Endothelial cell of umbilical vein (primary cell): Measurements from ENCODE around the gene MRPL14. TPM values are rescaled to one million over a fixed set of nuclear protein-coding genes. Genes with fewer than 3 reads are reported as not detected.

ENCODE experiments used
- BruUV-seq: library from RNA; stranded (reverse); fragments of 400-500 nt; replicated peaks from 2 replicates; lab custom pipeline; 2021; lab: Mats Ljungman, UMichigan
- CTCF ChIA-PET: fragments of 300-600, 350-600 bp; sonication (Branson Sonifier 250); formaldehyde crosslinking; loops from one replicate; lab custom pipeline; 2021; ENCODE audit warnings: antibody characterized with exemption, inconsistent platforms; lab: Charles Lee
- POLR2A ChIA-PET: fragments of 300-600, 350-600 bp; sonication (Branson Sonifier 250); formaldehyde crosslinking; loops from one replicate; lab custom pipeline; 2021; ENCODE audit warnings: antibody characterized with exemption, inconsistent platforms; lab: Charles Lee
- DNase-seq: peaks from one replicate; pipeline ENCODE4 v3.0.0-alpha.2; 2011; ENCODE audit warnings: low read depth, low spot score
- FAIRE-seq: peaks from 2 replicates; lab custom pipeline; 2011; peaks lifted over from hg19 to GRCh38; lab: Jason Lieb, UNC
- H2AFZ ChIP-seq: 2 replicates; pipeline ENCODE4 v1.6.0; 2012; ENCODE audit warnings: low read depth, low read length, control low read depth, inconsistent platforms
- H3K27ac ChIP-seq: 2 replicates; pipeline ENCODE4 v1.5.1; 2011; ENCODE audit warnings: low read depth, mild to moderate bottlenecking, control low read depth, low read length, moderate library complexity; ENCODE audit not compliant: insufficient read depth
- H3K27me3 ChIP-seq, 2 experiments: 2 replicates each; pipeline versions ENCODE4 v1.6.0 to v1.6.1; 2011; ENCODE audit warnings: low read length in 2 of 2, mixed read lengths in 1 of 2; ENCODE audit not compliant: control insufficient read depth in 2 of 2, insufficient read depth in 2 of 2
- H3K36me3 ChIP-seq, 2 experiments: 2 replicates in 1 of 2; 3 replicates in 1 of 2; pipeline ENCODE4 v1.5.1; 2011; ENCODE audit warnings: low read length in 2 of 2, mild to moderate bottlenecking in 1 of 2, moderate library complexity in 1 of 2; ENCODE audit not compliant: control insufficient read depth in 2 of 2, insufficient read depth in 2 of 2; ENCODE audit errors: extremely low read depth in 1 of 2
- H3K4me1 ChIP-seq: 3 replicates; pipeline ENCODE4 v1.5.1; 2011; ENCODE audit warnings: mild to moderate bottlenecking, low read length; ENCODE audit not compliant: control insufficient read depth, insufficient read depth; ENCODE audit errors: extremely low read depth
- H3K4me2 ChIP-seq: 2 replicates; pipeline ENCODE4 v1.6.1; 2011; ENCODE audit warnings: low read length, control low read depth, mixed read lengths; ENCODE audit not compliant: insufficient read depth
- H3K4me3 ChIP-seq, 3 experiments: fragments of 200-600 bp in 1 of 3; sonication (generic), shearing (Covaris generic) in 1 of 3; replicated peaks in 1 of 3; 2 replicates each; pipeline ENCODE4 v1.5.1; 2011 to 2016; ENCODE audit warnings: control low read depth in 3 of 3, low read length in 3 of 3, mild to moderate bottlenecking in 2 of 3, inconsistent platforms in 1 of 3, low read depth in 1 of 3, moderate library complexity in 1 of 3; ENCODE audit not compliant: insufficient read depth in 1 of 3
- H3K79me2 ChIP-seq: 2 replicates; pipeline ENCODE4 v1.6.0; 2012; ENCODE audit warnings: low read length, inconsistent platforms; ENCODE audit not compliant: control insufficient read depth, insufficient read depth
- H3K9ac ChIP-seq: replicated peaks from 2 replicates; pipeline ENCODE3; 2011; ENCODE audit warnings: low read length, control low read depth; ENCODE audit not compliant: insufficient read depth; ENCODE audit errors: extremely low read depth
- H3K9me1 ChIP-seq: replicated peaks from 3 replicates; pipeline ENCODE4 v1.6.0; 2011; ENCODE audit warnings: mild to moderate bottlenecking, low read length; ENCODE audit not compliant: control insufficient read depth, insufficient read depth; ENCODE audit errors: extremely low read depth
- H3K9me3 ChIP-seq: replicated peaks from 2 replicates; pipeline ENCODE4 v1.5.1; 2012; ENCODE audit warnings: low read length, inconsistent platforms; ENCODE audit not compliant: control insufficient read depth, insufficient read depth
- H4K20me1 ChIP-seq: replicated peaks from 2 replicates; pipeline ENCODE3; 2011; ENCODE audit warnings: mild to moderate bottlenecking, low read length; ENCODE audit not compliant: control insufficient read depth, insufficient read depth; ENCODE audit errors: extremely low read depth
- CTCF ChIP-seq, 2 donors: IDR thresholded peaks; 1 replicate in 1 of 2; 2 replicates in 1 of 2; pipeline ENCODE4 v1.5.1; 2011; ENCODE audit warnings: low read length in 2 of 2, mild to moderate bottlenecking in 2 of 2, moderate library complexity in 2 of 2, control low read depth in 1 of 2, inconsistent platforms in 1 of 2, low read depth in 1 of 2; ENCODE audit not compliant: insufficient read depth in 1 of 2; ENCODE audit errors: extremely low read depth in 1 of 2
- EZH2 ChIP-seq: IDR thresholded peaks from 2 replicates; pipeline ENCODE4 v1.6.1; 2012; ENCODE audit warnings: borderline replicate concordance, low read depth, mild to moderate bottlenecking, moderate library complexity, low read length, inconsistent platforms; ENCODE audit not compliant: severe bottlenecking
- FOS ChIP-seq: IDR thresholded peaks from 2 replicates; pipeline ENCODE4 v1.6.1; 2011; ENCODE audit warnings: mild to moderate bottlenecking, low read length, moderate library complexity, borderline replicate concordance; ENCODE audit not compliant: insufficient read depth
- GATA2 ChIP-seq: IDR thresholded peaks from 2 replicates; pipeline ENCODE4 v1.7.0; 2011; ENCODE audit warnings: low read depth, mild to moderate bottlenecking, moderate library complexity, mixed read lengths, low read length; ENCODE audit not compliant: insufficient read length, insufficient read depth
- JUN ChIP-seq: IDR thresholded peaks from 2 replicates; pipeline ENCODE4 v1.6.1; 2011; ENCODE audit warnings: borderline replicate concordance, low read depth; ENCODE audit not compliant: insufficient read length, insufficient read depth
- MAX ChIP-seq: IDR thresholded peaks from 2 replicates; pipeline ENCODE4 v1.6.1; 2011; ENCODE audit not compliant: insufficient read depth, insufficient read length
- MYC ChIP-seq: IDR thresholded peaks from one replicate; pipeline ENCODE4 v1.6.1; 2011; ENCODE audit warnings: mild to moderate bottlenecking, low read depth, low read length
- POLR2A ChIP-seq: IDR thresholded peaks from 2 replicates; pipeline ENCODE4 v1.6.1; 2012; ENCODE audit warnings: low read depth, mild to moderate bottlenecking, control low read depth, low read length
- POLR2AphosphoS5 ChIP-seq: IDR thresholded peaks from 2 replicates; pipeline ENCODE4 v1.6.1; 2012; ENCODE audit warnings: low read depth, mild to moderate bottlenecking, control low read depth, low read length, moderate library complexity; ENCODE audit not compliant: insufficient read depth
- dilution Hi-C: fragments of 300-500 bp; cut with MboI; formaldehyde crosslinking; loops from one replicate; pipeline ENCODE4 v1.15.0; 2019; ENCODE audit warnings: low sequenced_read_pairs; ENCODE audit not compliant: extremely low pct_ligation_motif_present
- intact Hi-C: fragments of 100-400 bp; cut with micrococcal nuclease; formaldehyde crosslinking; loops from one replicate; pipeline ENCODE4 v1.10.0; 2022
- polyA plus RNA-seq, 4 experiments: library from polyadenylated mRNA; depleted of rRNA in 3 of 4; stranded (reverse) in 3 of 4; unstranded in 1 of 4; fragments of >200 nt; gene quantifications; 2 replicates each; pipeline versions ENCODE4 v1.2.1 to v1.2.3, GENCODE V29; 2011 to 2012; ENCODE audit warnings: missing spikeins in 1 of 4
- total RNA-seq: library from RNA; stranded (reverse); gene quantifications from 2 replicates; pipeline ENCODE4 v1.2.3, GENCODE V29; 2021

The MRPL14 gene
- total and polyA plus RNA-seq, 2 donors (not counting 3 experiments of a cell fraction or from before 2014, with no cell fraction given): 68.1 to 103 TPM

DNA sequence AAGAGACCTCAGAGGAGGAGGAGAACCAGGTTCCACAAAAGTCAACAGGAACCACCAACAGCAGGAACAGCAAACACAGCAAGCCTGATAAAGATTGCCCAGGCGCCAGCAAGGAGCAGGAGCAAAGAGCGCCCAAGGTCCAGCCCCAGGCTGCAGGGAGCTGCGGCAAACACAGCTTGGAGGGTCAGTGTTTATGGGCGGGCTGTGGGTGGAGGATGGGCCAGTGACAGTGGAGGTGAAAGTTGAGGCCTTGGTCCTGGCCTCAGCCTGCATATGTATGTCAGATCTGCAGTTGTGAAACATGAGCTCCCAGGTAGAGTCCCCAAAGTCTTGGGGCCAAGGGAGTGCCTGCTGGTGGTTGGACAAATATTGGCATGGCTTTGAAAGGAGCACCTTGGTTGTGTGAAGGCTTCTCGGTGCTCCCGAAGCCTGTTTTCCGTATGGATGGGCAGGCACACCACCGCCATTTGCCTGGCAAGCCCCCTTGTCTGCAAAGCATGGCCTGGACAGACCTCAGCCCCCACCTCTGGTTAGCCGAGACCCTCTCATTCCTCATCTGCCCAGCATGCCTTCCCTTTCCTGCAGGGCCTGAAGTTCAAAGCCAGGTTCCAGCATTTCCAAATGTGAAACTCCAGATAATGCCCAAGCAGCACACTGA lies 29.4 kb upstream of the MRPL14 start:
- no peaks in the 10 kb centered on the region for H3K36me3 ChIP-seq
- H2AFZ ChIP-seq: no peak overlapping the region
- H3K9ac ChIP-seq: no peak overlapping the region
- no peaks in the 10 kb centered on the region for H4K20me1 ChIP-seq
- dilution Hi-C loops: no loop called here
- no peak overlapping the region for H3K4me3 ChIP-seq
- ChIA-PET POLR2A (no interaction called here), CTCF (interaction anchor here (1.3 to 5.0 kb wide), 5 partner anchors 57 to 100 kb away, joined by 4 to 56 read pairs (median 6); partner anchors contain the start of gene SLC35B2)
- H3K27me3 ChIP-seq: no peaks in the 10 kb centered on the region
- no peak overlapping the region for H3K4me2 ChIP-seq
- no peaks in the 10 kb centered on the region for H3K9me3 ChIP-seq
- no peak for FAIRE-seq
- no TSS peak for BruUV-seq
- no peaks in the 10 kb centered on the region for H3K9me1 ChIP-seq
- no peaks in the 10 kb centered on the region for H3K79me2 ChIP-seq
- no peaks in the 10 kb centered on the region for H3K4me1 ChIP-seq
- no peak for DNase-seq
- H3K27ac ChIP-seq: no peak overlapping the region
- TF ChIP-seq MYC: no peak
- no peak for TF ChIP-seq CTCF (IDR thresholded peaks at IDR 0.05; ENCODE audit: extremely low read depth in 1 of 2, insufficient read depth in 1 of 2, low read depth in 1 of 2, low read length in 2 of 2)
- no peak for TF ChIP-seq EZH2
- no peak for TF ChIP-seq JUN
- no peak for TF ChIP-seq GATA2
- TF ChIP-seq FOS: no peak
- no peak for TF ChIP-seq POLR2A
- no peak for TF ChIP-seq POLR2AphosphoS5
- no peak for TF ChIP-seq MAX
- intact Hi-C loops: no loop called here
